Epithelial cell of prostate (primary cell): Measurements from ENCODE around the gene PDCL2.
"Not testable (repeated sequence)": the region's sequence is repeated elsewhere in the genome, so short reads cannot be mapped to it uniquely, and the experiment has no call there.

Experiments used
- DNase-seq: peaks from one replicate; pipeline ENCODE4 v3.0.0-alpha.2; 2011; ENCODE audit warnings: low read depth, low spot score
- H3K27ac ChIP-seq: fragments of 450-650 bp; 2 replicates; pipeline ENCODE4 v1.5.1; 2017; ENCODE audit warnings: mild to moderate bottlenecking

PDCL2 gene

DNA sequence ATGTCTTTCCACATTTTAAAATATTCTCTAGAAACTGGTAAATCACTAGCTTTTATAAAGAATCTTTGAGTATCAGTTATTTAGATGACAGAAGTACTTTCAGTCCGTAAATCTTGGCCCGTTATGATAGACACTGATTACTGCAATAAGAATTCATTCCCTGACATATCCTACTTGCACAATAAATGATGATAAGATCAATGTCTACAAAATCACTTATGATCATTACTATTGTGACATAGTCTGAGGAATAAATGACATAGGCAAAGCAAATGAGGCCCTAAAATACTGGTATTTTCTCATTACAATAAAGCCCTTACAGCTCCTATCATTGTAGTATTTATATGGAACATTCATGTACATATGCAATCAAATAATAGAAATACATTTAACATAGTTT, 6.6 kb upstream of the PDCL2 start:
- no peak for DNase-seq
- H3K27ac ChIP-seq = no peak overlapping the region

DNA sequence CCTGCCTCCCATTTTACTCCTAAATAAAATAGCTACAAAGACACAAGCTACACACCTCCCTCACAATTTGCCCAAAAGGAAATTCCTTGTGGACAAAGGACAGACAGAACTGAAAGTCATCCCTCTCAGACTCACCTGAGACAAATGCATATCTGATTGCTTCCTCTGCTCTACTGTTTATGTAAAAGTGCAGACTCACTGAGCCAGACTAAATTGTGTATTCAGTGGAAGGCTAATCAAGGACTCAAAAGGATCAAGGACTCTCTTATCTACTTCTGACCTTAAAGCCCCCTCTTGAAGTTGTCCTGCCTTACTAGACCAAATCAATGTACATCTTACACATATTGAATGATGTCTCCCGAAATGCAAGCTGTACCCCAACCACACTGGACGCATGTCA, 3.9 kb downstream of the PDCL2 start:
- DNase-seq = no peak
- no peak overlapping the region for H3K27ac ChIP-seq

DNA sequence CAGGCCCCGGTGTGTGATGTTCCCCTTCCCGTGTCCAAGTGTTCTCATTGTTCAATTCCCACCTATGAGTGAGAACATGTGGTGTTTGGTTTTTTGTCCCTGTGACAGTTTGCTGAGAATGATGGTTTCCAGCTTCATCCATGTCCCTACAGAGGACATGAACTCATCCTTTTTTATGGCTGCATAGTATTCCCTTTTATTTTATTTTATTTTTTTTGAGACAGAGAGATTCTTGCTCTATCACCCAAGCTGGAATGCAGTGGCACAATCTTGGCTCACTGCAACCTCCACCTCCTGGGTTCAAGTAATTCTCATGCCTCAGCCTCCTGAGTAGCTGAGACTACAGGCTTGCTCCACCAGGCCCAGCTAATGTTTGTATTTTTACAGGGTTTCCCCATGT, 9.3 kb downstream of the PDCL2 start:
- DNase-seq, H3K27ac ChIP-seq: not testable (repeated sequence)

DNA sequence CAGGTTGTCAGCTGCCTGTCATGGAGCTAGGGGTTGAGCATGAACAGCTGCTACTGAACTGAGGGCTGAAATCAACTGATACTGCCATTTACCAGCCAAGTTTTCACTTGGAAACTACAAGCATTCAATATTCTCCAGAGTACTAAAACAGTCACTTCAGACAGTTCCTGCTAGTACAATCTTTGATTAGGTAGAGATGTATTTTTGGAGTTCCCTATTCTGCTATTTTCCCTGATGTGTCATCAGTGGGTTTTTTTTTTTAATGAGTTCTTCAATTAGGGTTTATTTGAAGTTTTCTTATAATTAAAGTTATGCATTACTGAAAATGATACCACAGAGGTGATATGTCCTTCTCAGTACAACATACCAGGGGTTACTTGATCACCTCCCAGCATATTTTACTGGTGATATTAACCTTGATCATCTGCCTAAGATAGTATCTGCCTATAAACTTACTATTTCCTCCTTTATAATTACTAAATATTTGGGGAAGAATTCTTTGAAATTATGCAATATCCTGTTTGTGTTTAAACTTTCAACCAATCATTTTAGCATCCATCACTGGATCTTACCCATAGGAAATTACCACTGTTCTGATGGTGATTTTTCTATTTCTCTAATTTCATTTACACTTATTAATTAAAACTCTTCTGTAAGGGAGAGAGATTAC, 13.6 kb downstream of the PDCL2 start:
- DNase-seq = no peak
- no peak overlapping the region for H3K27ac ChIP-seq

DNA sequence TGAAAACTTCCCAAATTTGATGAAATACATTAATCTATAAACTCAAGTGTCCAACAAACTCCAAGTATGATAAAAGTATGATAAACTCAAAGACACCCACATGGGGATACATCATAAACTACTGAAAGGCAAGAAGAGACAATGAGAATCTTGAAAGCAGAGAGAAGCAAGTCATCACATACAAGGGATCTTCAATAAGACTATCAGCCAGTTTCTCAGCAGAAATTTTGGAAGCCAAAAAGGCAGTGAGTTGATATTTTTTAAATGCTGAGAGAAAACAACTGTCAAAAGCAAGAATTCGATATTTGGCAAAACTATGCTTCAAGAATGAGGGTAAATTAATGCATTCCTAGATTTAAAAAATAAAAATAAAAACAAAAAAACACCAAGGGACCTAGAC, 16.5 kb downstream of the PDCL2 start:
- no peak overlapping the region for H3K27ac ChIP-seq

DNA sequence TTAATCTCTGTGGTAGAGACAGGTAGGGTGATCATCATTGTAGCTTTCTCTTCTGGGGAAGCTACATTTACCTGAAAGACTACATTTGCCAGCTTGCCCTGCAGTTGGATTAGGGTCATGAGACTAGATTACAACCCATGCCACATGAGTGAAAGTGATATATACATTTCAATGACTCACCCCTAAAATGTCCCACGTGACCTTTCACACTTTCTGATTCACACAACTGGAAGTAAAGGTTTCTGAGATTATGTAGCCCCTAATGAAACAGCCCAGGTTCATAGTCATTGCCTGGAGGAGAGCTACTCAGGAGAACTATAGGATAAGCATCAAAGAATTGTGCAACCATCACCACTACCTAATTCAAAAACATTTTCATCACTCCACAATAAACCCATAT, 17.8 kb downstream of the PDCL2 start:
- H3K27ac ChIP-seq = no peak overlapping the region
- DNase-seq = no peak

More for the DNA sequence above, 16.5 kb downstream of the PDCL2 start:
- DNase-seq = no peak

DNA sequence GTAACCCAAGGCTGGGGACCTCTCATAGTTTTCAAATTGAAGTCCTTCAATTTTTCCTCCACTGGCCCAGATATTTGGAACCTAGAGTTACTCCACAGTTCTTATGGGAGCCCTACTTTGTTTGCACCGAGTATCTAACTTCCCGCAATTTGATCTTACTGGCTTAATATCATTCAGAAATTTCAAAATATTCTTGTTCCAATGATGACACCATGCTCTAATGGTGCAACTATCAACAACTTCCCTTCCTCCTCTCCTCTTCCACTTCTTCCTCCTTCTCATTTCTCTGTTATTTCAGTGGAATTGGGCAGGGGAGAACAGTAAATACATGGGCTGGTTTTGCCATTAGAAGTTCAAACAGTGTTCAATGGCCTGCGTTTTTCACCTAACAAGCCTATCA, 20.2 kb downstream of the PDCL2 start:
- no peak for DNase-seq
- H3K27ac ChIP-seq = no peak overlapping the region

DNA sequence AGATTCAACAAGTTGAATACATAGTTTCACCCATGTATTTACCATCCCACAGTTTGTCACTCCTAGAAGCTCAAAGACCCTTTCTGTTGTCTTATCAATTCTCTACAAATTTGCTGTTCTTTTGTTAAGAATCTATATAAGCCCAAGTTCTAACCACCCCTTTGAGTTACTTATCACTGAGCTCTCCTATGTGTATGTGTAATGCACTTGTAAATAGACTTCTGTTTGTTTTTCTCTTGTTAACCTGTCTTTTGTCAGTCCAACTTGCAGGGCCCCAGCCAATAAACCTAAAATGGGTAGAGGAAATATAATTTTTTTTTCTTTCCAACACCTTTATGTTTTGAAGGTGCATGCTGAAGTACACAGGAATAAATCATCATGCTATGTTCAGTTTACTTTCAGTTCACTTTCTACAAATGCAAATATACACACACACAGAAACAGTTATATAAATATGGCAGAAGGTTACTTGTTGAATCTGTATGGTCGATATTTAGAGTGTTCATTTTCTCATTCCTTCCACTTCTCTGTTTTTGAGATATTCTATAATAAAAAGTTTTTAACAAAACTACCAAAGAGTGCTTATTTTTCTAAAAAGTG, 23.0 kb downstream of the PDCL2 start:
- H3K27ac ChIP-seq = no peak overlapping the region
- DNase-seq = no peak

DNA sequence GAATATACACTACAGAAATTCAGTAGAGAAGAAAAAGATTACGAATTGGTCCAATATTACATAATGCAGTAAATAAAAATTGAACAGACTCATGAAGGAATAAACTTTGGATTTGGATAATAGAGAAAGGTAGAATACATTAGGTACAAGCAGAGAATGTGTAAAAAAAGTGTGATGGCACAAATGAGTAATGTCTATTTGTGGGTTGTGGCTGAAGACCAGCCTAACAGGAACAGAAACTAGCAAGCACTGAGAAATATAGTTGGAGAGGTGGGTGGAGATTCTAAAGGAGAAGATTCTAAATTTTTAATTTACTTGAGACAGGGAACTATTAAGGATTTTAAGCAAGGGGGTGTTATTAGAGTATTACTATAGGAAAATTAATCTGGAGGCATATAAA, 30.2 kb downstream of the PDCL2 start:
- H3K27ac ChIP-seq = no peak overlapping the region
- no peak for DNase-seq

DNA sequence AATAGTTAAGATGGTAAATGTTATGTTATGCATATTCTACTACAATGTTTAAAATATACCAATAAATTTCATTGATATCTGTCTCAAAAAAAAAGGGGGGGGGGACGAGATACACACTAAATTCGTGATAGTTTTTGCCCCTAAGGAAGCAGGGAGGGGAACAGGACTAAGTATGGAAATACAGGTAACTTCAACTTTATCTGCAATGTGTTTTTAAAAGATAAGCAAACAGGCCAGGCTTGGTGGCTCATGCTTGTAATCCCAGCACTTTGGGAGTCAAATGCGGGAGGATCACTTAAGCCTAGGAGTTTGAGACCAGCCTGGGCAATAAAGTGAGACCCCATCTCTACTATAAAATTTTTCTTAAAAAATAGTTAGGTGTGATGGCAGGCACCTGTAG, 31.9 kb downstream of the PDCL2 start:
- DNase-seq = no peak
- H3K27ac ChIP-seq = no peak overlapping the region

DNA sequence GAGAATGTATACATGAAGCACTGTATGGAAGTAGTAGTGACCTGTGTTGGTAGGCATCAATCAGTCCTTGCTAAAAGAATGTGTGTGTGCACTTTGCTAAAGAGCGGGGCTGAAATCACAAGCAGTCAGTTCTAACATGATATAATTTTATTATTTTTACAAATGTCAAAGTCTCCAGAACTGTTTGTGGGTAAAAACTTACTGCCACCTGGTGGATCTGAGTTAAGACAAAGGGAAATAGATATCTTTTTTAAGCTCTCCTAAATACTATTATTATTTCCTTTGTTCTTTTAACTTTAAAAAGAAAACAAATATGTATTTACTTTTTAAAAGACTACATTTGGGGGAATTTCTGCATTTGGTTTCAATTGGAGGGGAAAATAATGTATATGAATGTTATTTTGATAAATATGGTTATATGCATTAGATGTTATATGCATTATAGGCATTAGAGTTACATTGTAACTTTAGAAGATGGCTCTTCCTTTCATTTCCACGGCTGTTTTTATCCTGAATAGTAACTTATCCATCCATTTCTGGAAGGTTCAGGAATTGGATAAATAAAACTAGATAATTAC, 37.5 kb downstream of the PDCL2 start:
- no peak for DNase-seq
- H3K27ac ChIP-seq = no peak overlapping the region

DNA sequence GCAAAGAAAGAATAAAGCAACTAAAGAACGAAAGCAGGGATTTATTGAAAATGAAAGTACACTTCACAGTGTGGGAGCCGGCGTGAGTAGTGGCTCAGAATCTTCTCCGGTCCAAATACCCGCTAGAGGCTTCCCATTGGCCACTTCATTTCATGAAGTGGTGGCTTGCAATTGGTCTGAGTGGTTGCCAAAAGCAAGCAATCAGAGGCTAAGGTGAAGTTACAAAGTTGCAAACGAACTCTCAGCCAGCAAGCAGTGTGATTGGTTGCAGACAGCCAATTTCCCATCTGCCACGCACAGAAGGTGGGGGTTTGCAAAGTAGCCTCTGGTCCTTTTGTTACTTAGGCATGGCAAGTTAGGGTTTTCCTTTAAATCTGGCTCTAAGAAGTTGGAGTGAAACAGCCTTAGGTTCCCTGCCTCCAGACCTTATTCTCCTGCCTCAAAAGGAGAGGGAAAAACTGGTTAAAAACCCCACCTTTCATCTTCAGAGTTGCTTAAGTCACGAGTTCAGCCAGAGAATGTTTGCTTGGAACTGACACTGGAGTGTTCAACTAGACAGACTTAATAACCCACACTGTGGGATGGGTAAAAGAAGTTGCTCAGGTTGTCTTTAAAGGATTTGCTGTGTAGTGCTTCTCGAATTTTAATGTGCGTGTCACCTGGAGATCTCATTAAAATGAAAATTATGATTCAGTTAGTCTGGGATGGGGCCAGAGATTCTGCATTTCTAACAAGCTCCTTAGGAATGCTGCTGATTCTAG, 38.4 kb downstream of the PDCL2 start:
- no peak overlapping the region for H3K27ac ChIP-seq
- no peak for DNase-seq

DNA sequence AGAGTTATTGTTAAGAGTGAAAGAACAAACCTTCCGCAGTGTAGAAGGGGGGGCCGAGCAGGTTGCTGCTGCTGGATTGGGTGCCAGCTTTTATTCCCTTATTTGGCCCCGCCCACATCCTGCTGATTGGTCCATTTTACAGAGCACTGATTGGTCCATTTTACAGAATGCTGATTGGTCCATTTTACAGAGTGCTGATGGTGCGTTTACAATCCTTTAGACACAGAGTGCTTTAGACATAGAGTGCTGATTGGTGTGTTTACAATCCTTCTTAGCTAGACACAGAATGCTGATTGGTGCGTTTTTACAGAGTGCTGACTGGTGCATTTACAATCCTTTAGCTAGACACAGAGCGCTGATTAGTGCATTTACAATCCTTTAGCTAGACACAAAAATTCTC, 40.1 kb downstream of the PDCL2 start:
- H3K27ac ChIP-seq, DNase-seq: not testable (repeated sequence)

DNA sequence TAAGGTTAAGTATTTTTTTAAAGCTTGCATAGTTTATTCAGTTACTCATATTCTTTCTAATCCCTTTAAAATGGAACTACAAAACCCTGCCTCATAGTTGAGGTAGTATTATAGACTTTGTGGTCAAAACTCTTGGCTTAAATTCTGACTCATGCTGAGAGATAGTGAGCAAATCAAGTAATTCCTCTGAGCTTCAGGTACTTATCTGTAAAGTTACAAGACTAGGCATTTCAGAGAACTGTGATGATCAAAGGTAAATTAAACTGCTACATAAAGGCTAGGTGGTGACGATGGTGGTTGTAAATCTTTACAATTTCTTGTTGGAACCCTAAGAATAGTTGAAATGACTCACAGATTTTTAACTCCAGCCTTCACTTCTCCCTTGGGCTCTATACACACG, 42.2 kb downstream of the PDCL2 start:
- peak overlapping the region; percentile 77 for H3K27ac ChIP-seq
- peak; percentile 97 for DNase-seq

DNA sequence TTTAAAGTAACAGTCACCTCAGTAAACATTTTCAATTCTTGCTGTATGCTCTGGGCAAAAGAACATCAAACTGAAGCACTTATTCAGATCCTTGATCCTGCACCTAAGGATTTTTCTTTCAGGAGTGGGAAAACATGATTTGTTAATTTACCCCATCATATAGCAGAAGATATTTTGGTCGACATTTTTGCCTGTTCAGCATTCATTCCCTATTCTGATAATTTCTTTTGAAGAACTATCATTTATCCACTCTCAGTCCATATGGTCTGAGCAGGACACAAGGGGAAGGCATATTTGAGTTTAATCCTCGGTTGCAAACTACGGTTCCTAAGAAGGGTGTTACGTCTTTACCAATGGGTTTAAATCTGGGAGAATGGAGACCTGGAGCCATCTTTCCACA, 44.1 kb downstream of the PDCL2 start:
- DNase-seq = no peak
- peak overlapping the region; percentile 96 for H3K27ac ChIP-seq

DNA sequence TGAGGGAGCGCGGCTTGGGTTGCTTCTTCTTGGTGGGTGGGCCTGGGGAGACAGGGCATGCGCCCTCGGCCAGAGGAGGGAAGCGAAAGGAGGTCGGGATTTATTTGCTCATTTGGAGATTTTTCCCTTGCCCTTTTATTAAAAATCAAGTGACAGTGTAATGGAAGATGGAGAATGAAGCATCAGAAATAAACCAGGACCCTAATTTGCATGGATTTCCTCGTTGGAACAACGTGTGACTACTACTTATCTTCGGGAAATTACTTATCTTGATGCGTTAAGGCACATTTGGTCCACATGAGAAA, 44.6 kb downstream of the PDCL2 start:
- DNase-seq = no peak
- H3K27ac ChIP-seq = peak overlapping the region; percentile 96

DNA sequence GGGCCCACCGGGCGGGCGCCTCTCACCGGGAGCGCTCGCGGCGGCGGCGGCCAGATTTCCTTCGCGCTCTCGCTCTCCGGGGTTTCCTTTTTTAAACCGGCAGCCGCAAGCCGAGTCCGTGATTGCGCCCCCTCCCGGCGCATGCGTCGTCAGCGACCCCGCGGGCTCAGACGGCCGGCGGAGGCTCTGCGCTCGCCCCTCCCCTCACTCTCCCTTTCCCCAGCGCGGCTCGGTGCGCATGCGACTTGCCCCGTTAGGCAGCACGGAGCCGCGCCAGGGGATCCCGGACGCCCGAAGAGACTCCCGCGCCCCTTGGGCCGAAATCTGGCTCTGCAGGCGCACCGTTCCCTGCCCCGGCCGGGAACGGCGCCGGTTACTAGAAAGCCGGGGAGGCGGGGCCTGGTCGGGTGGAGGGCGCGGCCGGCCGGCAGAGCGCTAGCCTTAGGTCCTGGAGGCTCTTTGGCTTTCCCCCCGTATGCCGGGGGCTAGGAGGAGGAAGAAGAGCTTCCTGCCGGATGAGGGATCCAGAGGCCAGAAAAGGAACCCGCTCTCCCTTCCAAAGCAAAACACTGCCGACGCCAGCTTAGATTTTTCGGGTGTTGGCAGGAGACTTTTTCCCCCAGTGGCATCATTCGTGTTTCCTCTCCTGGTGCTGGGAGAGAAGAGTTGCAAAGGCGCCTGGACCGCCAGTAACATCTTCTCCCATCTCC, 45.1 kb downstream of the PDCL2 start, which contains the start of gene CLOCK:
TSS of gene CLOCK (minus strand) at position 154 of the 710 bp plus-strand sequence. CDS start 64,124 bp downstream, outside the sequence.
- peak within 1 kb of the TSS; percentile 96 for H3K27ac ChIP-seq
- no peak for DNase-seq

DNA sequence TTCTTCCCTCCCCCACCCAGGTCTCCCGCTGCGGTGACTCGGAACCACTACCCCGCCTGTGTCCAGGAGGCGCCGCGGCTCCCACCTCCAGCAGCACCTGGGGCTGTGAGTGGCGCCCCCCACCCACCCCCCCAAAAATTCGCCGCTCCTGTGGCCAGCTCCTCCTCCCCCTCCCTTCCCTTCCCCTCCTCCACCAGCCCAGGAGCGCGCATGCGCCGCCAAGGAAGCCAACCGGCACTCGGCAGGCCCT, 45.6 kb downstream of the PDCL2 start:
- DNase-seq = no peak
- peak overlapping the region; percentile 96 for H3K27ac ChIP-seq

DNA sequence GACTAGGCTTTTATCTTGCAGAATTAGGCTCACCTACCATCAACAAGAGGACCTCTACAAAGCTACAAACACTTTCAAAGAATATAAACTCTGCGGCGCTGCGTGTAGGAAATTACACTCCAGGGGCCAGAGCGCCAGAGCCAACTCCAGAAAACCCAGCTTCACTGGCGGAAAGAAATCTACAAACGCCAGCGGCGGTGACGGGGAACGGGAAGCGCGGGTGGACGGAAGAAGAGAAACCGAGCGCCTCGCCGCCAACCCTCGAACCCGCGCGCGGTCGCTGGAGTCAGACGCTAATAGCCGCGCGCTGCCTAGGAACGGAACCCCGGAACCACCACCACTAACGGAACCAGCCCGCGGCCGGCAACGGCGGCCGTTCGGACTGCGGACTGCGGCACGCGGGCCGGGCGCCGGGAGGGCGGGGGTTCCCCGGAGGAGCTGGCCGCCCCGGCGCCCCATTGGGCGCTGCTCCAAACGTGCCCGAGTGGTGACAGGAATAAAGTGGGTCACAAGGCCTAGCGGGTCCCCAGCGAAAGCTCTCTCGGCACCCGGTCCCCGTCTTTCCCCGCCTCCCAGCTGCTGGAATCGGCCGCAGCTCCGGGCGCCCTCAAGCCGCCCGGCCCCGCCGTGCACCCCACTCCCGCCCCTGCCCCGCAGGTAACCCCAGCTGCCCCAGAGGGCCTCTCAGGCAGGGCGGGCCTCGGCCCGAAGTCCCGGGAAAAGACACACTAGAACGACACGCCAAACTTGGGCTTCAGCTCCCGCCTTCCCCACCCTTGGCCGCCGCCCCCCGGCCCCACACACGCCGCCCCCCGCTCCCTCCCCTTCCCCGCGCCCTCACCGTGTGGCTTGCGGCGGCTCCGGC, 46.2 kb downstream of the PDCL2 start:
- no peak for DNase-seq
- H3K27ac ChIP-seq = peak overlapping the region; percentile 96

DNA sequence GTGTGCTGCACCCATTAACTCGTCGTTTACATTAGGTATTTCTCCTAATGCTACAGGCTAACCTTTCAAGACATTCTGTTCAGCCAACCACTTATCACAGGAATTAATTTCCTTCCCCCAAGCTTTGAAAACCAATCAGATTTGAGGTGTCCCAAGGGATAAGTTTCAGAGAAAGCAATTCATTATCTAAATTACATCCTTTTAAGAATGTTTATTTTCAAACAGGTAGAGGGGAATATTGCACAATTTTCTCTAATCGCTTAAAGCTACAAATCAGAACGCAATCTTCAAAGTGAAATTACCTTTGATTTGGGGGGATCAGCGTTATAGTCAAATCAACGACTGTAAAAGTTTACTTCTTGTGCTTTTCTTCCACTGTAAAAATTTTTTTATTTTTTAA, 46.9 kb downstream of the PDCL2 start:
- H3K27ac ChIP-seq = peak overlapping the region; percentile 96
- DNase-seq = no peak
